Tibial artery (tissue), 4 donors: Measurements from ENCODE around the gene SLC45A1.

Source experiments
- DNase-seq, 2 donors: peaks; one replicate each; pipeline ENCODE4 v3.0.0-alpha.2; 2019
- H3K27ac ChIP-seq, 2 donors: fragments of 200-600 bp; sonication (generic) in 1 of 2; 1 replicate in 1 of 2; 2 replicates in 1 of 2; pipeline ENCODE4 v1.5.1; 2018 to 2019; ENCODE audit warnings: mild to moderate bottlenecking in 1 of 2
- H3K27me3 ChIP-seq, 2 donors: fragments of 200-600 bp; sonication (generic) in 1 of 2; one replicate each; pipeline versions ENCODE4 v1.5.1 to v1.6.0; 2016 to 2019
- H3K36me3 ChIP-seq, 3 donors: fragments of 200-600 bp; sonication (generic) in 2 of 3; one replicate each; pipeline ENCODE4 v1.5.1; 2016 to 2019; ENCODE audit warnings: mild to moderate bottlenecking in 2 of 3
- H3K4me1 ChIP-seq, 4 donors: fragments of 200-600 bp; sonication (generic) in 2 of 4; 1 replicate in 3 of 4; 2 replicates in 1 of 4; pipeline ENCODE4 v1.5.1; 2016 to 2019
- H3K4me3 ChIP-seq, 2 donors: fragments of 200-600 bp; sonication (generic) in 1 of 2; 1 replicate in 1 of 2; 2 replicates in 1 of 2; pipeline ENCODE4 v1.5.1; 2018 to 2019; ENCODE audit warnings: mild to moderate bottlenecking in 2 of 2
- H3K9me3 ChIP-seq, 3 donors: fragments of 200-600 bp; sonication (generic) in 1 of 3; one replicate each; pipeline ENCODE4 v1.5.1; 2016 to 2019
- intact Hi-C: fragments of 100-400 bp; cut with DNase I; formaldehyde crosslinking; loops from one replicate; pipeline ENCODE4 v1.15.0; 2023; ENCODE audit warnings: low total_unique reads
- TF ChIP-seq, protein P1 (sequence below), 2 experiments: fragments of 200-600 bp in 1 of 2; fragments of 450-650 bp in 1 of 2; IDR thresholded peaks; one replicate each; pipeline ENCODE4 v1.5.1; 2017 to 2019; ENCODE audit warnings: antibody characterized with exemption in 2 of 2, mild to moderate bottlenecking in 1 of 2, moderate library complexity in 1 of 2

SLC45A1 gene

DNA sequence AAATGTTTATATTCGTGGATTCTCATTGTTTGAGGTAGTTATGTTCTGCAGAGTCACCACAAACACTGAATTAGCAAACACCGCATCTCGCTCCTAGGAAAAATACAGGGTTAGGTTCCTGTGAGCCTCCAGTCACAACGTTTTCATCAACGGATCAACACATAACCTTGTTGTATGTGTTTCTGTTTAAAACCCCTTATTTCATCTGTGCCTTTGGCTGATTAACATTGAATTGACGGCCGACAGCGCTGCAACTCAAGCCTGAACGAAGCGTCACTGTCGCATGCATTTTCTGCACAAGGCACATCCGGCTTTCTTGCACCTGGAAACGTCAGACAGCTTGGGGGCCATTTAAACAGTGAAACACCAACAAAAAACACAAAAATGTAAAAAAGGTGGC, 8.4 kb downstream of the SLC45A1 start:
- H3K27ac ChIP-seq, result no peak overlapping the region
- TF ChIP-seq, protein P1, sequence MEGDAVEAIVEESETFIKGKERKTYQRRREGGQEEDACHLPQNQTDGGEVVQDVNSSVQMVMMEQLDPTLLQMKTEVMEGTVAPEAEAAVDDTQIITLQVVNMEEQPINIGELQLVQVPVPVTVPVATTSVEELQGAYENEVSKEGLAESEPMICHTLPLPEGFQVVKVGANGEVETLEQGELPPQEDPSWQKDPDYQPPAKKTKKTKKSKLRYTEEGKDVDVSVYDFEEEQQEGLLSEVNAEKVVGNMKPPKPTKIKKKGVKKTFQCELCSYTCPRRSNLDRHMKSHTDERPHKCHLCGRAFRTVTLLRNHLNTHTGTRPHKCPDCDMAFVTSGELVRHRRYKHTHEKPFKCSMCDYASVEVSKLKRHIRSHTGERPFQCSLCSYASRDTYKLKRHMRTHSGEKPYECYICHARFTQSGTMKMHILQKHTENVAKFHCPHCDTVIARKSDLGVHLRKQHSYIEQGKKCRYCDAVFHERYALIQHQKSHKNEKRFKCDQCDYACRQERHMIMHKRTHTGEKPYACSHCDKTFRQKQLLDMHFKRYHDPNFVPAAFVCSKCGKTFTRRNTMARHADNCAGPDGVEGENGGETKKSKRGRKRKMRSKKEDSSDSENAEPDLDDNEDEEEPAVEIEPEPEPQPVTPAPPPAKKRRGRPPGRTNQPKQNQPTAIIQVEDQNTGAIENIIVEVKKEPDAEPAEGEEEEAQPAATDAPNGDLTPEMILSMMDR (IDR thresholded peaks at IDR 0.05), result no peak
- H3K36me3 ChIP-seq, result peaks cover 17 to 19% (median 18%) of the 10 kb centered on the region in 3 donors
- H3K9me3 ChIP-seq, result no peaks in the 10 kb centered on the region
- H3K4me3 ChIP-seq, result no peak overlapping the region
- DNase-seq, result no peak
- peaks cover 0 to 24% (median 10%) of the 10 kb centered on the region in 4 donors for H3K4me1 ChIP-seq
- intact Hi-C loops, result no loop called here
- no peaks in the 10 kb centered on the region for H3K27me3 ChIP-seq

DNA sequence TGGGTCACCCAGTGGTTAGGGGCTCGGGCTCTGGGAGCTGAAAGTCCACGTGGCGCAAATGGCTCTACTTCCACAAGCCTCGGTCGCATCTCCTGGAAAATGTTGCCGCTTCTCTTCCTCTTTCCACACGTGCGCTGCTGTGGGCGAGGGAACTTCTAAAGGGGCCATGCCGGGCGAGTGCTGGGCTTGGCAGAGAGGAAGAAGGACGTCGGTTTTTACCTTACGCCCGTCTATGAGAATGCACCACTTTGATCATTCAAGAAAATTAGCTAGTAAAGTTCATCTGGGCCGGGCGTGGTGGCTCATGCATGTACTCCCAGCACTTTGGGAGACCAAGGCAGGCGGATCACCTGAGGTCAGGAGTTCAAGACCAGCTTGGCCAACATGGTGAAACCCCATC, 10.4 kb downstream of the SLC45A1 start:
- H3K36me3 ChIP-seq, result peaks cover 17 to 19% (median 18%) of the 10 kb centered on the region in 3 donors
- no peak overlapping the region for H3K27ac ChIP-seq
- H3K9me3 ChIP-seq, result no peaks in the 10 kb centered on the region
- TF ChIP-seq, protein P1 (IDR thresholded peaks at IDR 0.05), result no peak
- peaks cover 0 to 17% (median 10%) of the 10 kb centered on the region in 4 donors for H3K4me1 ChIP-seq
- H3K4me3 ChIP-seq, result no peak overlapping the region
- no peaks in the 10 kb centered on the region for H3K27me3 ChIP-seq
- no peak for DNase-seq
- intact Hi-C loops, result no loop called here

DNA sequence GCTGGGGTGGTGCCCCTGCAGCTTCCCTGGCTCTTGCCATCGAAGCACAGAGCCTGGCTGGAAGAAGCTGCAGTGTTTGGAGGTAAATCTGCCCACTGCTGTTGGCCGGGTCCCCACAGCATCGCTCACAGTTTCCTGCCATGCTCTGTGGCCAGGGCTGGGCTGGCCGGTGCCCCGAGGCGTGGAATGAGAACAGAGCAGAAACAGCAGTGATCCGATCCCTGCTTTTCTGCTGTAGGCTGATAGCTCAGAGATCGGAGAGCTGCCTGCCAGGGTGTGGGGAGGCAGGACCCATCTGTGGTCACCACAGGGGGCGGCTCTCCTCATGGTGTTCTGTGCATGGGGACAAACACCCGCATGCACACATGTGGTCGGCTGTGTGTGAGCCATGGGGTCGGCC, 11.5 kb downstream of the SLC45A1 start:
- H3K27me3 ChIP-seq, result no peaks in the 10 kb centered on the region
- intact Hi-C loops, result no loop called here
- DNase-seq, result no peak

DNA sequence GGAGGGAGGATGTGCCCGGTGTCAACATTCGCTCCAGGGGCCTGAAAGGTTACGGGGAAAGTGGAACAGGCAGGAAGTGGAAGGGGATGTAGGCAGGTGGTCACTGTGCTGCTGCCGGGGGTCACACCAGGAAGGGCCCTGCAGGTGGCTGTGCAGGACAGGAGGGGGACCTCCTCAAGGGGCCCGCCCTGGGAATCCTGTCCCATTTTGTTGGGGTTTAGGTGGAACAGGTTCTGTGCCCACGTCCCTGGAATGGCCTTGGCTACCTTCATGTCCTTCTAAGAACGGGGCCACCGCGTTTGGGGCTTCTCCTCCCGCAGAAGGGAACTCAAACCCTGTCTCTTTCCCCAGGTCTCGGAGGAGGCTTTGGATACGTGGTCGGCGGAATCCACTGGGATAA, 11.9 kb downstream of the SLC45A1 start:
- DNase-seq, result no peak
- Histone ChIP-seq H3K27me3 (no peaks in the 10 kb centered on the region), H3K4me3 (no peak overlapping the region), H3K36me3 (peaks cover 22 to 24% (median 23%) of the 10 kb centered on the region in 3 donors), H3K27ac (no peak overlapping the region), H3K4me1 (peaks cover 0 to 2% (median 0%) of the 10 kb centered on the region in 4 donors), H3K9me3 (no peaks in the 10 kb centered on the region)
- intact Hi-C loops, result no loop called here
- TF ChIP-seq, protein P1 (IDR thresholded peaks at IDR 0.05), result no peak

More for the DNA sequence above, 11.5 kb downstream of the SLC45A1 start:
- Histone ChIP-seq H3K36me3 (peaks cover 21 to 24% (median 23%) of the 10 kb centered on the region in 3 donors), H3K27ac (no peak overlapping the region), H3K4me3 (no peak overlapping the region), H3K9me3 (no peaks in the 10 kb centered on the region), H3K4me1 (peaks cover 0 to 6% (median 3%) of the 10 kb centered on the region in 4 donors)
- TF ChIP-seq, protein P1 (IDR thresholded peaks at IDR 0.05), result no peak

DNA sequence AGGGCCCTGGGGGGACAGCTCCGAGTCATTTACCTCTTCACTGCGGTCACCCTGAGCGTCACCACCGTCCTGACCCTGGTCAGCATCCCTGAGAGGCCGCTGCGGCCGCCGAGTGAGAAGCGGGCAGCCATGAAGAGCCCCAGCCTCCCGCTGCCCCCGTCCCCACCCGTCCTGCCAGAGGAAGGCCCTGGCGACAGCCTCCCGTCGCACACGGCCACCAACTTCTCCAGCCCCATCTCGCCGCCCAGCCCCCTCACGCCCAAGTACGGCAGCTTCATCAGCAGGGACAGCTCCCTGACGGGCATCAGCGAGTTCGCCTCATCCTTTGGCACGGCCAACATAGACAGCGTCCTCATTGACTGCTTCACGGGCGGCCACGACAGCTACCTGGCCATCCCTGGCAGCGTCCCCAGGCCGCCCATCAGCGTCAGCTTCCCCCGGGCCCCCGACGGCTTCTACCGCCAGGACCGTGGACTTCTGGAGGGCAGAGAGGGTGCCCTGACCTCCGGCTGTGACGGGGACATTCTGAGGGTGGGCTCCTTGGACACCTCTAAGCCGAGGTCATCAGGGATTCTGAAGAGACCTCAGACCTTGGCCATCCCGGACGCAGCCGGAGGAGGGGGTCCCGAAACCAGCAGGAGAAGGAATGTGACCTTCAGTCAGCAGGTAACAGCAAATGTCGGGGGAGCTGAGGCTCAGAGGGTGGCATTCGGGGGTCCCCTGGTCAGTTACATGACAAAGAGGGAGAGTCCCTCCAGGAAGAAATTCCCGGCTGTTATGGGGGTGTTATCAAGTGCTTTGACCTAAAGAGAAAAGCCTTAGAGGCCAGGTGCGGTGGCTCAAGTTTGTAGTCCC, 12.6 kb downstream of the SLC45A1 start:
- TF ChIP-seq, protein P1 (IDR thresholded peaks at IDR 0.05), result no peak
- DNase-seq, result no peak
- no peaks in the 10 kb centered on the region for H3K27me3 ChIP-seq
- peaks cover 22 to 27% (median 24%) of the 10 kb centered on the region in 3 donors for H3K36me3 ChIP-seq
- H3K27ac ChIP-seq, result no peak overlapping the region
- no peaks in the 10 kb centered on the region for H3K9me3 ChIP-seq
- no peak overlapping the region for H3K4me3 ChIP-seq
- H3K4me1 ChIP-seq, result no peaks in the 10 kb centered on the region
- intact Hi-C loops, result no loop called here
